Cortex of kidney (tissue), 1 donor: ENCODE data around the gene PRELP.

Experiments
- DNase-seq: peaks from one replicate; lab custom pipeline; 2025; lab: John Stamatoyannopoulos, UW

PRELP gene

GRCh38 chr1:203525685-203526084, 50.1 kb downstream of the PRELP start:
- no peak for DNase-seq

- DNase-seq = no peak
Measured at GRCh38 chr1:203526130-203526529, 50.5 kb downstream of the PRELP start.

- DNase-seq = no peak
Measured at GRCh38 chr1:203526572-203526971, 51.0 kb downstream of the PRELP start.

- no peak for DNase-seq
Measured at GRCh38 chr1:203527013-203527412, 51.4 kb downstream of the PRELP start.

GRCh38 chr1:203528063-203528462, 52.5 kb downstream of the PRELP start:
- DNase-seq = no peak

- DNase-seq = no peak
Measured at GRCh38 chr1:203528976-203529835, 53.6 kb downstream of the PRELP start.

- DNase-seq = no peak
Measured at GRCh38 chr1:203531063-203531462, 55.5 kb downstream of the PRELP start.

- no peak for DNase-seq
Measured at GRCh38 chr1:203534012-203534411, 58.4 kb downstream of the PRELP start.

- DNase-seq = no peak
Measured at GRCh38 chr1:203534526-203534925, 58.9 kb downstream of the PRELP start.

- DNase-seq = no peak
Measured at GRCh38 chr1:203536575-203536974, 61.0 kb downstream of the PRELP start.

- DNase-seq = no peak
Measured at GRCh38 chr1:203536980-203537455, 61.4 kb downstream of the PRELP start.

GRCh38 chr1:203537806-203538464, 62.3 kb downstream of the PRELP start:
- DNase-seq = no peak

GRCh38 chr1:203538726-203539125, 63.1 kb downstream of the PRELP start:
- DNase-seq = no peak

- no peak for DNase-seq
Measured at GRCh38 chr1:203539831-203540546, 64.4 kb downstream of the PRELP start.
